K562 (cell line): ENCODE measurements around the gene CDKN3. TPM values are rescaled to one million over a fixed set of nuclear protein-coding genes. Genes with fewer than 3 reads are reported as not detected.

Experiments
- EWSR1 ChIP-seq: fragments of 450-650 bp; IDR thresholded peaks from 2 replicates; pipeline ENCODE4 v1.6.1; 2018; ENCODE audit warnings: borderline replicate concordance, mild to moderate bottlenecking, low read depth, moderate library complexity; ENCODE audit not compliant: partially characterized antibody
- MAFG ChIP-seq: fragments of 450-650 bp; conservative IDR thresholded peaks from 2 replicates; pipeline ENCODE4 v1.6.1; 2016; ENCODE audit warnings: missing genetic modification characterization, missing compliant biosample characterization
- NR2F6 ChIP-seq: fragments of 450-650 bp; formaldehyde crosslinking; IDR thresholded peaks from 2 replicates; pipeline ENCODE4 v1.4.0; 2020; ENCODE audit warnings: mild to moderate bottlenecking
- RCOR1 ChIP-seq, 2 experiments: IDR thresholded peaks; 2 replicates each; pipeline ENCODE4 v1.6.1; 2012; ENCODE audit warnings: low read depth in 2 of 2, low read length in 2 of 2, borderline replicate concordance in 1 of 2, improper control_type of control experiment in 1 of 2
- ZNF444 ChIP-seq: fragments of 250-450 bp; sonication (Bioruptor Pico); IDR thresholded peaks from 2 replicates; pipeline ENCODE4 v1.4.0; 2020; ENCODE audit warnings: mild to moderate bottlenecking, moderate library complexity
- polyA plus RNA-seq, 8 experiments: library from polyadenylated mRNA; depleted of rRNA in 4 of 8; stranded (reverse) in 5 of 8; unstranded in 3 of 8; fragments of >200 nt; fragmentation: Nextera tagmentation in 2 of 8; fragmentation: Illumina TruSeq in 1 of 8; extraction: Ambion mirVana in 2 of 8; extraction: Trizol in 1 of 8; gene quantifications; 2 replicates each; pipeline versions ENCODE4 v1.2.1 to v1.2.3, GENCODE V29; 2011 to 2014; ENCODE audit warnings: inconsistent platforms in 1 of 8, missing spikeins in 1 of 8
- total RNA-seq, 7 experiments: library from RNA; depleted of rRNA in 6 of 7; stranded (reverse); fragments of >200 nt in 6 of 7; fragmentation: Illumina TruSeq in 2 of 7; extraction: Trizol in 2 of 7; gene quantifications; 2 replicates each; pipeline versions ENCODE4 v1.2.1 to v1.2.3, GENCODE V29; 2011 to 2021; ENCODE audit warnings: low replicate concordance in 1 of 7
- TF ChIP-seq, protein P1 (sequence below): fragments of 250-450 bp; sonication (Bioruptor Pico); IDR thresholded peaks from 2 replicates; pipeline ENCODE4 v1.4.0; 2020
- TF ChIP-seq, protein P2 (sequence below): fragments of 250-450 bp; sonication (Bioruptor Pico); IDR thresholded peaks from 2 replicates; pipeline ENCODE4 v1.8.0; 2021; ENCODE audit warnings: moderate library complexity, mild to moderate bottlenecking, inconsistent platforms
- TF ChIP-seq, protein P3 (sequence below): fragments of 450-650 bp; formaldehyde crosslinking; IDR thresholded peaks from 2 replicates; pipeline ENCODE4 v1.4.0; 2022; ENCODE audit warnings: mild to moderate bottlenecking, moderate library complexity

CDKN3 gene
- total and polyA plus RNA-seq, 9 of the 15 experiments (the other 6 are each of a cell fraction or from before 2014, with no cell fraction given) = 41.3 to 128 (median 70.7) TPM

DNA sequence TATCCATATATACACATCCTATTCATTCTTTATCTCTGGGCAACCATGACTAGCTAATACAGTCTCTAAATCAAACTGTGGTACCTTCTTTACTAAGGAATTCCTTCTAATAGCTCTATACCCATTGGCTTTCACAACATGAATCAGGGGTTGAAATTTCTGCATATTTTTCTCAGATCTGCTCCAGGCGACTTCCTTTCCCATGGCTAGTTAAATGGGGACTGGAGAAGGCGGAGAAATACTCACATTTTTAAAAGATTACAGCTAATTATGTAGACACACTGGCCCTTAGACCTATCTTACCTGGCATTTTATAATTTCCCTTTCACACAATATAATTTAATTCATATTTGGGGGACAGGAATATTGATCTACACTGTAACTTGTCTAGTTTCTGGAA is 1.1 kb upstream of the CDKN3 start (continued):
- TF ChIP-seq EWSR1 (no peak), NR2F6 (CRISPR knock-in tag) (no peak), RCOR1 (IDR thresholded peaks at IDR 0.05; ENCODE audit: borderline replicate concordance in 1 of 2, low read depth in 2 of 2, low read length in 2 of 2) (no peak), MAFG (tag) (no peak), ZNF444 (no peak)
- TF ChIP-seq, protein P1, sequence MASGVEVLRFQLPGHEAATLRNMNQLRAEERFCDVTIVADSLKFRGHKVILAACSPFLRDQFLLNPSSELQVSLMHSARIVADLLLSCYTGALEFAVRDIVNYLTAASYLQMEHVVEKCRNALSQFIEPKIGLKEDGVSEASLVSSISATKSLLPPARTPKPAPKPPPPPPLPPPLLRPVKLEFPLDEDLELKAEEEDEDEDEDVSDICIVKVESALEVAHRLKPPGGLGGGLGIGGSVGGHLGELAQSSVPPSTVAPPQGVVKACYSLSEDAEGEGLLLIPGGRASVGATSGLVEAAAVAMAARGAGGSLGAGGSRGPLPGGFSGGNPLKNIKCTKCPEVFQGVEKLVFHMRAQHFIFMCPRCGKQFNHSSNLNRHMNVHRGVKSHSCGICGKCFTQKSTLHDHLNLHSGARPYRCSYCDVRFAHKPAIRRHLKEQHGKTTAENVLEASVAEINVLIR (CRISPR knock-in tag) = no peak
- TF ChIP-seq, protein P2, sequence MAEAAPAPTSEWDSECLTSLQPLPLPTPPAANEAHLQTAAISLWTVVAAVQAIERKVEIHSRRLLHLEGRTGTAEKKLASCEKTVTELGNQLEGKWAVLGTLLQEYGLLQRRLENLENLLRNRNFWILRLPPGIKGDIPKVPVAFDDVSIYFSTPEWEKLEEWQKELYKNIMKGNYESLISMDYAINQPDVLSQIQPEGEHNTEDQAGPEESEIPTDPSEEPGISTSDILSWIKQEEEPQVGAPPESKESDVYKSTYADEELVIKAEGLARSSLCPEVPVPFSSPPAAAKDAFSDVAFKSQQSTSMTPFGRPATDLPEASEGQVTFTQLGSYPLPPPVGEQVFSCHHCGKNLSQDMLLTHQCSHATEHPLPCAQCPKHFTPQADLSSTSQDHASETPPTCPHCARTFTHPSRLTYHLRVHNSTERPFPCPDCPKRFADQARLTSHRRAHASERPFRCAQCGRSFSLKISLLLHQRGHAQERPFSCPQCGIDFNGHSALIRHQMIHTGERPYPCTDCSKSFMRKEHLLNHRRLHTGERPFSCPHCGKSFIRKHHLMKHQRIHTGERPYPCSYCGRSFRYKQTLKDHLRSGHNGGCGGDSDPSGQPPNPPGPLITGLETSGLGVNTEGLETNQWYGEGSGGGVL (CRISPR knock-in tag) = no peak
- TF ChIP-seq, protein P3, sequence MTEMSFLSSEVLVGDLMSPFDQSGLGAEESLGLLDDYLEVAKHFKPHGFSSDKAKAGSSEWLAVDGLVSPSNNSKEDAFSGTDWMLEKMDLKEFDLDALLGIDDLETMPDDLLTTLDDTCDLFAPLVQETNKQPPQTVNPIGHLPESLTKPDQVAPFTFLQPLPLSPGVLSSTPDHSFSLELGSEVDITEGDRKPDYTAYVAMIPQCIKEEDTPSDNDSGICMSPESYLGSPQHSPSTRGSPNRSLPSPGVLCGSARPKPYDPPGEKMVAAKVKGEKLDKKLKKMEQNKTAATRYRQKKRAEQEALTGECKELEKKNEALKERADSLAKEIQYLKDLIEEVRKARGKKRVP = no peak
- TF ChIP-seq, all 486 proteins: peak for 0
